A549 (cell line): ENCODE measurements around the gene NHSL2. TPM values are rescaled to one million over a fixed set of nuclear protein-coding genes. Genes with fewer than 3 reads are reported as not detected.

Experiments
- ATAC-seq, 2 experiments: fragments of 200-7000 bp in 1 of 2; fragments of >200 bp in 1 of 2; cut with Nextera tagmentation in 1 of 2; cut with Tn5 transposase in 1 of 2; 3 replicates each; pipeline versions ENCODE4 v1.8.0 to v1.9.1; 2018 to 2020; ENCODE audit warnings: mild to moderate bottlenecking in 1 of 2, moderate library complexity in 1 of 2
- CTCF ChIA-PET: fragments of 300-600 bp; sonication (Branson Sonifier 250); formaldehyde crosslinking; extraction: SDS; loops from one replicate; lab custom pipeline; 2021; ENCODE audit warnings: antibody characterized with exemption, inconsistent platforms; lab: Yijun Ruan, JAX
- POLR2A ChIA-PET: fragments of 350-600 bp; formaldehyde crosslinking; extraction: SDS; loops from one replicate; lab custom pipeline; 2021; ENCODE audit warnings: antibody characterized with exemption, inconsistent platforms; lab: Yijun Ruan, JAX
- DNase-seq, 2 experiments: peaks; one replicate each; pipeline versions ENCODE4 v3.0.0 to v3.0.0-alpha.2; 2011 to 2016; ENCODE audit warnings: low read depth in 1 of 2, low spot score in 1 of 2
- FAIRE-seq: peaks from 2 replicates; lab custom pipeline; 2011; peaks lifted over from hg19 to GRCh38; lab: Jason Lieb, UNC
- H3K27ac ChIP-seq, 2 experiments: fragments of >200 bp; sonication (Bioruptor Twin); formaldehyde crosslinking; 3 replicates each; pipeline ENCODE4 v1.5.1; 2016 to 2017
- H3K4me1 ChIP-seq: fragments of >200 bp; sonication (Bioruptor Twin); formaldehyde crosslinking; 3 replicates; pipeline ENCODE4 v1.6.1; 2016
- H3K4me2 ChIP-seq: fragments of >200 bp; sonication (Bioruptor Twin); formaldehyde crosslinking; 3 replicates; pipeline ENCODE4 v1.6.1; 2016
- H3K4me3 ChIP-seq: fragments of >200 bp; sonication (Bioruptor Twin); formaldehyde crosslinking; 3 replicates; pipeline ENCODE4 v1.5.1; 2016
- H3K9me3 ChIP-seq: fragments of >200 bp; sonication (Bioruptor Twin); formaldehyde crosslinking; 3 replicates; pipeline ENCODE4 v1.6.1; 2016
- BHLHE40 ChIP-seq: IDR thresholded peaks from 2 replicates; pipeline ENCODE4 v1.6.1; 2012; ENCODE audit warnings: low read depth, low read length, inconsistent platforms
- CBX8 ChIP-seq: fragments of 200-600 bp; sonication (generic); IDR thresholded peaks from 2 replicates; pipeline ENCODE4 v1.6.1; 2016
- EHMT2 ChIP-seq: fragments of 200-600 bp; sonication (generic); IDR thresholded peaks from 2 replicates; pipeline ENCODE4 v1.6.1; 2016; ENCODE audit warnings: antibody characterized with exemption, low read depth, mild to moderate bottlenecking, moderate library complexity
- EP300 ChIP-seq, 2 experiments: fragments of >200 bp; sonication (Bioruptor Twin); formaldehyde crosslinking; IDR thresholded peaks; 2 replicates in 1 of 2; 3 replicates in 1 of 2; pipeline ENCODE4 v1.6.1; 2016 to 2017
- ESRRA ChIP-seq: fragments of 150-350 bp; IDR thresholded peaks from 2 replicates; pipeline ENCODE4 v1.6.1; 2014; ENCODE audit warnings: mild to moderate bottlenecking, low read length, borderline replicate concordance
- FOSB ChIP-seq: fragments of 250-450 bp; sonication (Bioruptor Pico); IDR thresholded peaks from 2 replicates; pipeline ENCODE4 v1.5.0; 2020; ENCODE audit warnings: mild to moderate bottlenecking, moderate library complexity
- HDAC2 ChIP-seq: fragments of 200-600 bp; sonication (generic); IDR thresholded peaks from 2 replicates; pipeline ENCODE4 v1.6.1; 2016
- HOXB5 ChIP-seq: fragments of 250-450 bp; sonication (Bioruptor Pico); IDR thresholded peaks from 2 replicates; pipeline ENCODE4 v1.5.0; 2020; ENCODE audit warnings: mild to moderate bottlenecking, moderate library complexity
- JUN ChIP-seq, 2 experiments: fragments of >200 bp; sonication (Bioruptor Twin); formaldehyde crosslinking; IDR thresholded peaks; 2 replicates in 1 of 2; 3 replicates in 1 of 2; pipeline ENCODE4 v1.6.1; 2016 to 2017
- MAFK ChIP-seq: fragments of 450-650 bp; IDR thresholded peaks from 2 replicates; pipeline ENCODE4 v1.6.1; 2014; ENCODE audit not compliant: partially characterized antibody
- RAD21 ChIP-seq, 2 experiments: fragments of >200 bp in 1 of 2; sonication (Bioruptor Twin) in 1 of 2; formaldehyde crosslinking in 1 of 2; IDR thresholded peaks in 1 of 2; conservative IDR thresholded peaks in 1 of 2; 2 replicates in 1 of 2; 3 replicates in 1 of 2; pipeline ENCODE4 v1.6.1; 2012 to 2018; ENCODE audit warnings: inconsistent platforms in 1 of 2
- RFX5 ChIP-seq: fragments of 450-650 bp; IDR thresholded peaks from 2 replicates; pipeline ENCODE4 v1.7.1; 2014; ENCODE audit warnings: antibody characterized with exemption, mild to moderate bottlenecking, moderate library complexity
- RNF2 ChIP-seq: fragments of 200-600 bp; sonication (generic); IDR thresholded peaks from 2 replicates; pipeline ENCODE4 v1.6.1; 2016; ENCODE audit warnings: low read depth, mild to moderate bottlenecking, antibody characterized with exemption, moderate library complexity, borderline replicate concordance
- SREBF2 ChIP-seq: fragments of 450-650 bp; IDR thresholded peaks from 2 replicates; pipeline ENCODE4 v1.6.1; 2014; ENCODE audit warnings: mild to moderate bottlenecking, moderate library complexity
- TFCP2L1 ChIP-seq: fragments of 250-450 bp; sonication (Bioruptor Pico); IDR thresholded peaks from 2 replicates; pipeline ENCODE4 v1.5.0; 2021; ENCODE audit warnings: mild to moderate bottlenecking
- ZC3H11A ChIP-seq: fragments of 450-650 bp; IDR thresholded peaks from 2 replicates; pipeline ENCODE4 v1.6.1; 2014; ENCODE audit warnings: antibody characterized with exemption, mild to moderate bottlenecking
- ZNF302 ChIP-seq: fragments of 250-450 bp; sonication (Bioruptor Pico); IDR thresholded peaks from 2 replicates; pipeline ENCODE4 v1.9.0; 2021; ENCODE audit warnings: inconsistent platforms, mild to moderate bottlenecking, moderate library complexity
- WGBS: methylation state at CpG from one replicate; pipeline ENCODE4 v1.1.6; 2017; ENCODE audit errors: missing lambda C conversion rate; 5-methylcytosine and 5-hydroxymethylcytosine counted together
- polyA plus RNA-seq, 4 experiments: library from polyadenylated mRNA; depleted of rRNA in 3 of 4; stranded (reverse); fragments of >200 nt; fragmentation: RNase III in 1 of 4; extraction: RNeasy Plus Mini Kit Qiagen cat#74134 plus additional on column Dnase treatment in 1 of 4; gene quantifications; 2 replicates in 3 of 4; 3 replicates in 1 of 4; pipeline ENCODE4 v1.2.3, GENCODE V29; 2011 to 2017
- TF ChIP-seq, protein P1 (sequence below): fragments of >200 bp; sonication (Bioruptor Twin); formaldehyde crosslinking; IDR thresholded peaks from 3 replicates; pipeline ENCODE4 v1.6.1; 2016
- TF ChIP-seq, protein P2 (sequence below): IDR thresholded peaks from 2 replicates; pipeline ENCODE4 v1.6.1; 2012
- TF ChIP-seq, protein P3 (sequence below): IDR thresholded peaks from 2 replicates; pipeline ENCODE4 v1.6.1; 2012; ENCODE audit warnings: low read depth, borderline replicate concordance
- TF ChIP-seq, protein P4 (sequence below): fragments of 150-350 bp; IDR thresholded peaks from 2 replicates; pipeline ENCODE4 v1.6.1; 2014; ENCODE audit warnings: low read depth, mild to moderate bottlenecking, low read length

The NHSL2 gene
- polyA plus RNA-seq, 2 of the 4 experiments (the other 2 are of a cell fraction) = 0.26 to 0.48 TPM

DNA sequence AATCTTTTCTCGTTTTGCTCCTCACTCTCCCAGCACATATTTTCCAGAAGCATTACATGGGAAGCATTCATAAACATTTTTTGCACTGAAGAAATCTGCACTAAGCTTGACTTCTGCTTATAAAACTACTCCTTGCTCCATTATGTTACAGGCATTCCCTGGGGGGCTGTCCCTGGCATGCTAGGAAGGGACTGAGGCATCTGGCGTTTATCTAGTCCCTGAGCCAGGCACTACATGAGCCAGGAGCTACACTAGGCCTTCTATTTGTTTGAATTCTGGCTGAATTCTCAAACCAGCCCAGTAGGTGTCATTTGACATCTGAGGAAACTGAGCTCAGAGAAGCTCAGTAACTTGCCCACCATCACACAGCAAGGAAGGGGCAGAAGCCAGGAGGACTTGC lies 43.3 kb downstream of the NHSL2 start:
- WGBS = 24% methylated on average over 2 of the region's 2 CpGs
- no peak for FAIRE-seq
- CTCF ChIA-PET = interaction anchor here (1.5 to 1.7 kb wide), 2 partner anchors 8 to 29 kb away, joined by 3 to 8 read pairs; no protein-coding TSS in a partner anchor

DNA sequence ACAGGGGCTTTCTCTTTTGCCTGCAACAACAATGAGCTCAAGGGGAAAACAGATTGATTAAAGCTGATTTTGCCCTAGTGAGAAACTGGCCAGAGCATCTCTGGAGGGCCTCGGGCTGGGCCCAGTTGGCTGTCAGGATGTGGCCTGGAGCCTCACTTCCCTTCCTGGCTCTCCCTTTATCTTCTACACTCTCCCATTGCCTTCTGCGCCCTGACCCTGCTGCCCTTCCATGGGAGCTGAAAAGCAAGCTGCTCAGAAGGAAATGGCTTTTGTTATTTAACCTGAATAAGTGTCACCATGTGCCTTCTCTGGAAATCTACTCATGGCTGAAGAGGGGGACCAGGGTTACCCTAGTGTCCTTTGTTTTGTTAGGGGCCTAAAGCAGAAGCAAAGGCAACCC lies 43.8 kb downstream of the NHSL2 start:
- Histone ChIP-seq H3K27ac (no peak overlapping the region), H3K4me3 (no peak overlapping the region), H3K4me2 (no peak overlapping the region), H3K9me3 (no peaks in the 10 kb centered on the region), H3K4me1 (no peaks in the 10 kb centered on the region)
- ChIA-PET CTCF (interaction anchor here (1.5 to 1.7 kb wide), 2 partner anchors 8 to 29 kb away, joined by 3 to 8 read pairs; no protein-coding TSS in a partner anchor), POLR2A (no interaction called here)
- WGBS = 49% methylated on average over 2 of the region's 2 CpGs
- ATAC-seq (no peak), FAIRE-seq (no peak), DNase-seq (no peak)
- TF ChIP-seq RFX5 (no peak), ESRRA (no peak), BHLHE40 (no peak)

More for the DNA sequence above, 43.3 kb downstream of the NHSL2 start:
- H3K4me2 ChIP-seq = no peak overlapping the region
- no peak for TF ChIP-seq EHMT2
- no peak for TF ChIP-seq TFCP2L1 (CRISPR knock-in tag)
- no peak for TF ChIP-seq ZC3H11A
- TF ChIP-seq, protein P1, sequence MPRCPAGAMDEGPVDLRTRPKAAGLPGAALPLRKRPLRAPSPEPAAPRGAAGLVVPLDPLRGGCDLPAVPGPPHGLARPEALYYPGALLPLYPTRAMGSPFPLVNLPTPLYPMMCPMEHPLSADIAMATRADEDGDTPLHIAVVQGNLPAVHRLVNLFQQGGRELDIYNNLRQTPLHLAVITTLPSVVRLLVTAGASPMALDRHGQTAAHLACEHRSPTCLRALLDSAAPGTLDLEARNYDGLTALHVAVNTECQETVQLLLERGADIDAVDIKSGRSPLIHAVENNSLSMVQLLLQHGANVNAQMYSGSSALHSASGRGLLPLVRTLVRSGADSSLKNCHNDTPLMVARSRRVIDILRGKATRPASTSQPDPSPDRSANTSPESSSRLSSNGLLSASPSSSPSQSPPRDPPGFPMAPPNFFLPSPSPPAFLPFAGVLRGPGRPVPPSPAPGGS = no peak
- no peak for TF ChIP-seq SREBF2
- TF ChIP-seq ZNF302 (CRISPR knock-in tag) = no peak
- TF ChIP-seq HDAC2 = no peak
- no peak for TF ChIP-seq CBX8
- TF ChIP-seq FOSB (CRISPR knock-in tag) = no peak
- TF ChIP-seq RNF2 = no peak
- no peak for TF ChIP-seq JUN (IDR thresholded peaks at IDR 0.05)
- TF ChIP-seq, protein P2, sequence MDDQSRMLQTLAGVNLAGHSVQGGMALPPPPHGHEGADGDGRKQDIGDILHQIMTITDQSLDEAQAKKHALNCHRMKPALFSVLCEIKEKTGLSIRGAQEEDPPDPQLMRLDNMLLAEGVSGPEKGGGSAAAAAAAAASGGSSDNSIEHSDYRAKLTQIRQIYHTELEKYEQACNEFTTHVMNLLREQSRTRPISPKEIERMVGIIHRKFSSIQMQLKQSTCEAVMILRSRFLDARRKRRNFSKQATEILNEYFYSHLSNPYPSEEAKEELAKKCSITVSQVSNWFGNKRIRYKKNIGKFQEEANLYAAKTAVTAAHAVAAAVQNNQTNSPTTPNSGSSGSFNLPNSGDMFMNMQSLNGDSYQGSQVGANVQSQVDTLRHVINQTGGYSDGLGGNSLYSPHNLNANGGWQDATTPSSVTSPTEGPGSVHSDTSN = no peak
- no peak for TF ChIP-seq RAD21 (conservative IDR thresholded peaks at IDR 0.05 in 1 of 2, IDR thresholded peaks at IDR 0.05 in 1 of 2)
- TF ChIP-seq, protein P3, sequence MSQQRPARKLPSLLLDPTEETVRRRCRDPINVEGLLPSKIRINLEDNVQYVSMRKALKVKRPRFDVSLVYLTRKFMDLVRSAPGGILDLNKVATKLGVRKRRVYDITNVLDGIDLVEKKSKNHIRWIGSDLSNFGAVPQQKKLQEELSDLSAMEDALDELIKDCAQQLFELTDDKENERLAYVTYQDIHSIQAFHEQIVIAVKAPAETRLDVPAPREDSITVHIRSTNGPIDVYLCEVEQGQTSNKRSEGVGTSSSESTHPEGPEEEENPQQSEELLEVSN = no peak
- no peak for TF ChIP-seq EP300 (IDR thresholded peaks at IDR 0.05)
- no peak for TF ChIP-seq HOXB5 (CRISPR knock-in tag)
- TF ChIP-seq, protein P4, sequence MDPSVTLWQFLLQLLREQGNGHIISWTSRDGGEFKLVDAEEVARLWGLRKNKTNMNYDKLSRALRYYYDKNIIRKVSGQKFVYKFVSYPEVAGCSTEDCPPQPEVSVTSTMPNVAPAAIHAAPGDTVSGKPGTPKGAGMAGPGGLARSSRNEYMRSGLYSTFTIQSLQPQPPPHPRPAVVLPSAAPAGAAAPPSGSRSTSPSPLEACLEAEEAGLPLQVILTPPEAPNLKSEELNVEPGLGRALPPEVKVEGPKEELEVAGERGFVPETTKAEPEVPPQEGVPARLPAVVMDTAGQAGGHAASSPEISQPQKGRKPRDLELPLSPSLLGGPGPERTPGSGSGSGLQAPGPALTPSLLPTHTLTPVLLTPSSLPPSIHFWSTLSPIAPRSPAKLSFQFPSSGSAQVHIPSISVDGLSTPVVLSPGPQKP = no peak
- no peak for TF ChIP-seq MAFK
- H3K4me3 ChIP-seq = no peak overlapping the region
- ATAC-seq (no peak), DNase-seq (no peak)
- H3K27ac ChIP-seq = no peak overlapping the region
- H3K4me1 ChIP-seq = no peaks in the 10 kb centered on the region
- POLR2A ChIA-PET = no interaction called here
- H3K9me3 ChIP-seq = no peaks in the 10 kb centered on the region
